Measurements from ENCODE around the gene EBP. TPM values are rescaled to one million over a fixed set of nuclear protein-coding genes. Genes with fewer than 3 reads are reported as not detected.

Gene EBP
- polyA plus RNA-seq, 1 donor (not counting 4 experiments of a cell fraction or from before 2014, with no cell fraction given): 194 TPM

- H3K9ac ChIP-seq (ENCODE audit: control insufficient read depth, extremely low read depth, insufficient read depth, low read length): no peak overlapping the region
- peaks cover 35% of the 10 kb centered on the region for H3K79me2 ChIP-seq (ENCODE audit: control insufficient read depth, insufficient read depth, low read length)
- DNase-seq (ENCODE audit: low read depth, low spot score) (no peak), FAIRE-seq (no peak)
- H3K36me3 ChIP-seq (ENCODE audit: control insufficient read depth in 2 of 2, extremely low read depth in 1 of 2, insufficient read depth in 2 of 2, low read length in 2 of 2): peaks cover 3 to 7% of the 10 kb centered on the region in 2 experiments
- TF ChIP-seq, protein P1, sequence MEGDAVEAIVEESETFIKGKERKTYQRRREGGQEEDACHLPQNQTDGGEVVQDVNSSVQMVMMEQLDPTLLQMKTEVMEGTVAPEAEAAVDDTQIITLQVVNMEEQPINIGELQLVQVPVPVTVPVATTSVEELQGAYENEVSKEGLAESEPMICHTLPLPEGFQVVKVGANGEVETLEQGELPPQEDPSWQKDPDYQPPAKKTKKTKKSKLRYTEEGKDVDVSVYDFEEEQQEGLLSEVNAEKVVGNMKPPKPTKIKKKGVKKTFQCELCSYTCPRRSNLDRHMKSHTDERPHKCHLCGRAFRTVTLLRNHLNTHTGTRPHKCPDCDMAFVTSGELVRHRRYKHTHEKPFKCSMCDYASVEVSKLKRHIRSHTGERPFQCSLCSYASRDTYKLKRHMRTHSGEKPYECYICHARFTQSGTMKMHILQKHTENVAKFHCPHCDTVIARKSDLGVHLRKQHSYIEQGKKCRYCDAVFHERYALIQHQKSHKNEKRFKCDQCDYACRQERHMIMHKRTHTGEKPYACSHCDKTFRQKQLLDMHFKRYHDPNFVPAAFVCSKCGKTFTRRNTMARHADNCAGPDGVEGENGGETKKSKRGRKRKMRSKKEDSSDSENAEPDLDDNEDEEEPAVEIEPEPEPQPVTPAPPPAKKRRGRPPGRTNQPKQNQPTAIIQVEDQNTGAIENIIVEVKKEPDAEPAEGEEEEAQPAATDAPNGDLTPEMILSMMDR (optimal IDR thresholded peaks at IDR 0.05 in 1 of 3, IDR thresholded peaks at IDR 0.05 in 1 of 3, conservative IDR thresholded peaks at IDR 0.05 in 1 of 3; ENCODE audit: extremely low read depth in 1 of 3, insufficient read depth in 2 of 3, low read length in 3 of 3): no peak
- TF ChIP-seq EZH2 (IDR thresholded peaks at IDR 0.05; ENCODE audit: low read length): no peak
- H3K27me3 ChIP-seq (ENCODE audit: control insufficient read depth, extremely low read depth, insufficient read depth, low read length): no peaks in the 10 kb centered on the region
- H3K9me3 ChIP-seq (ENCODE audit: control insufficient read depth, low read depth, low read length): no peaks in the 10 kb centered on the region
- H3K4me2 ChIP-seq (ENCODE audit: control insufficient read depth, extremely low read depth, insufficient read depth, low read depth, low read length): no peak overlapping the region
- H3K4me3 ChIP-seq (ENCODE audit: control insufficient read depth in 2 of 3, extremely low read depth in 1 of 3, insufficient read depth in 2 of 3, low read depth in 1 of 3, low read length in 3 of 3): no peak overlapping the region
- H2AFZ ChIP-seq (ENCODE audit: control insufficient read depth, low read length): no peak overlapping the region
- dilution Hi-C loops (cut with MboI; ENCODE audit: extremely low pct_ligation_motif_present, low sequenced_read_pairs): no loop called here
- no peaks in the 10 kb centered on the region for H4K20me1 ChIP-seq (ENCODE audit: control insufficient read depth, extremely low read depth, insufficient read depth, low read length)
- H3K27ac ChIP-seq (ENCODE audit: control insufficient read depth, insufficient read depth, low read length): no peak overlapping the region
- H3K4me1 ChIP-seq (ENCODE audit: control insufficient read depth, extremely low read depth, insufficient read depth, low read length): peaks cover 9% of the 10 kb centered on the region
- no peaks in the 10 kb centered on the region for H3K9me1 ChIP-seq (ENCODE audit: control insufficient read depth, extremely low read depth, insufficient read depth, low read length)
Measured at GRCh38 chrX:48478806-48479205, 42.8 kb upstream of the EBP start.

- dilution Hi-C loops (cut with MboI; ENCODE audit: extremely low pct_ligation_motif_present, low sequenced_read_pairs): no loop called here
- H3K9me3 ChIP-seq (ENCODE audit: control insufficient read depth, low read depth, low read length): no peaks in the 10 kb centered on the region
- TF ChIP-seq, protein P1 (optimal IDR thresholded peaks at IDR 0.05 in 1 of 3, IDR thresholded peaks at IDR 0.05 in 1 of 3, conservative IDR thresholded peaks at IDR 0.05 in 1 of 3; ENCODE audit: extremely low read depth in 1 of 3, insufficient read depth in 2 of 3, low read length in 3 of 3): no peak
- TF ChIP-seq EZH2 (IDR thresholded peaks at IDR 0.05; ENCODE audit: low read length): no peak
- H3K9me1 ChIP-seq (ENCODE audit: control insufficient read depth, extremely low read depth, insufficient read depth, low read length): no peaks in the 10 kb centered on the region
- H2AFZ ChIP-seq (ENCODE audit: control insufficient read depth, low read length): no peak overlapping the region
- FAIRE-seq (no peak), DNase-seq (ENCODE audit: low read depth, low spot score) (no peak)
- H3K27ac ChIP-seq (ENCODE audit: control insufficient read depth, insufficient read depth, low read length): no peak overlapping the region
- H3K4me1 ChIP-seq (ENCODE audit: control insufficient read depth, extremely low read depth, insufficient read depth, low read length): no peaks in the 10 kb centered on the region
- H3K36me3 ChIP-seq (ENCODE audit: control insufficient read depth in 2 of 2, extremely low read depth in 1 of 2, insufficient read depth in 2 of 2, low read length in 2 of 2): peaks cover 3 to 7% of the 10 kb centered on the region in 2 experiments
- no peak overlapping the region for H3K4me2 ChIP-seq (ENCODE audit: control insufficient read depth, extremely low read depth, insufficient read depth, low read depth, low read length)
- no peak overlapping the region for H3K9ac ChIP-seq (ENCODE audit: control insufficient read depth, extremely low read depth, insufficient read depth, low read length)
- no peaks in the 10 kb centered on the region for H4K20me1 ChIP-seq (ENCODE audit: control insufficient read depth, extremely low read depth, insufficient read depth, low read length)
- peaks cover 35% of the 10 kb centered on the region for H3K79me2 ChIP-seq (ENCODE audit: control insufficient read depth, insufficient read depth, low read length)
- no peak overlapping the region for H3K4me3 ChIP-seq (ENCODE audit: control insufficient read depth in 2 of 3, extremely low read depth in 1 of 3, insufficient read depth in 2 of 3, low read depth in 1 of 3, low read length in 3 of 3)
- no peaks in the 10 kb centered on the region for H3K27me3 ChIP-seq (ENCODE audit: control insufficient read depth, extremely low read depth, insufficient read depth, low read length)
Measured at GRCh38 chrX:48480142-48480541, 41.5 kb upstream of the EBP start.
